ENCODE data around the gene PARVG.

PARVG gene

DNA sequence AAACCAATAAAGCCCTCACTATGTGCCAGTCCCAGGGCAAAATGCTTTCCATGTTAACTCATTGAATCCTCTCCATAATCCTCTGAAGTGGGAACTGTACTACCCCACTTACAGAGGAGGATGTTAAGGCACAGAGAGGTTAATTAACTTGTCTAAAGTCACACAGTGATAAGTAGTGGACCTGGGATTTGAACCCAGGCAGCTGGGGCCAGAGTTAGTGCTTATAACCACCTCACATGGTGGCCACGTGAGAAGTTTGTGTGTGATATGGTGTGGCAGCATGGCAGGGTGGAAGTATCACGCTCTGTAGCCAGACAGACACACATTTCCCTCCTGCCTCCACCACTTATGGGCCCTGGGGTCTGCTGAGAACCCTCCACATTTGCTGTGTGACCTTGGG is 16.5 kb downstream of the PARVG start:
- no peak for DNase-seq

DNA sequence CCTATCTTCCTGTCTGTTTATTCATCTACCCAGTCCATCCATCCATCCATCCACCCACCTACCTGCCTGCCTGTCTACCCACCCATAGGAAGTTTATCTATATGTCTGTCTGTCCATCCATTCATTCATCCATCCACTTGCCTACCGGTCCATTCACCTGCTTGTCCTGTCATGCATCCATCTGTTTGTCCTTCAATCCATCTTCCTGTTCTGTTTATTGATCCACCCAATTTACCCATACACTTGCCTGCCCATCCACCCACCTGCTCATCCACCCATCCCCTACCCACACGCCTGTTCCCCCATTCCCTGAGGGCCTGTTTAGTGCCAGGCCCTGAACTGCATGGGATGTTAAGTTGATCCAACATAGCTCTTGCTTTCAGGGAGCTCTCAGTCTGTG is 18.4 kb downstream of the PARVG start:
- DNase-seq, result no peak

DNA sequence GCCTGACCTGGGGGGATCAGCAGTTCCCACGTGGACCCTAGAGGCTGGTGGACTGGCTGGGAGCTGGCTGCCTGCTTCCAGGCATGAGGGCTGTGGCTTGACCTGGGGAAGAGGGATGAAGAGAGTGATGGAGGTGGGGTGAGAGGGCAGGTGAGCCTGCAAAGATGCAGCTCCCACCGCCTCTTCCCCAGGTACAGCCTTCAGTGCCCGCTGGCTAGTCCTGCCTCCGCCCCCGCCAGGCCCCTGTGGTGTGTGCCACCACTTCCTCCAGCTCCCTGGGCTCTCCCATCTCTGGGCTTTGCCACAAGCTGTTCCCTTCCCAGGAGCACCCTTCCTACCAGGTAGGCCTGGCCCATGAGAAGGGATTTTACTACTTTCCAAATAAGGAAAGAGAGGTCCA is 19.1 kb downstream of the PARVG start:
- DNase-seq, result no peak

DNA sequence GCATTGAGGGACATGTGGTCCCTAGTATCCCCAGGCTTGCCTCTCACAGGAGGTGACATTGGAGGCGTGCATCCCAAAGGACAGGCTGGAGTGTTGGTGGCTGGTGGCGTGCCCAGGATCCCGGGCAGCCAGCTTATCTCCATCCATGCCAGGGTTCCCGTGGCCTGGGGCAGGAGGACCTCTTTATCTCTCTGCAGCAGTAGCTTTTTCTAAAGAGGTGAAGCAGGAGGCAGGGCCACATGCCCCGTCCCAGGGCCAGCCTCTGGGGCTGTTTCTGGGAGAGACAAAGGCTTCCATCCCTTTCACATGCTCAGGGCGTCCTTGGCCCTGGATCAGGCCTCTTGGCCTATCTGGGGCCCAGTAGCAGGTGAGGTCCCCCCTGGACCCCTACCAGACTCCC is 19.7 kb downstream of the PARVG start:
- no peak for DNase-seq

DNA sequence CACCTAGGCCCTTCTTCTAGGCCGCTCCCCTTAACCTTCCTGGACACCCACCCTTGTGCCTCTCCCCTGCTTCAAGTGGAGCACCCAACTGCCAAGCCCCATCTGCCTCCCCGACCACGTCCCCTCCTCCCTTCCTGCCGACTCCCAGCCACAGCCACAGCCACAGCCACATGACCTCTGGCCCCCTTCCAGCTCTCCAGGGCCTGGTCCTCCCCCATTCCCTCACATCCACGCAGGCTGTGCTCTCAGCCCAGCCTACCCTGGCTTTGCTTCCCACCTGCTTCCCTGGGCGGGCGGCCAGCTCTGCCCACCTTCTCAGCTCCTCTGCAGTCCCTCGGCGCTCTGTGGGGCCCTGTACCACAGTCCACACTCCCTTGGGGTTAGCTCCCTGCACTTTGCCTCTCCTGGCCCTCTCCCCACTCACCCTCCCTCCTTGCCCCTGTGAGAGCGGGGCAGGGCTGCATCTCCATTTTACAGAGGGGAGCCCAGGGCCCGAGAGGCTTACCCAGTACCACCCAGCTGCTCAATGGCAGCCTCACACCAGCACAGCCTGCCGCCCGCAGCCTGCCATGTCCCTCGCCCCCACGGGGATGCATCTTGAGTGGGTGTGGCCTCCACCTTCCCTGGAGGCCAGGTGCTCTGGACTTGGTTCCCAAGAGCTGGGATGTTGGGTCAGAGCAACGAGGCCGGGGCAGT is 20.3 kb downstream of the PARVG start:
- DNase-seq, result no peak

DNA sequence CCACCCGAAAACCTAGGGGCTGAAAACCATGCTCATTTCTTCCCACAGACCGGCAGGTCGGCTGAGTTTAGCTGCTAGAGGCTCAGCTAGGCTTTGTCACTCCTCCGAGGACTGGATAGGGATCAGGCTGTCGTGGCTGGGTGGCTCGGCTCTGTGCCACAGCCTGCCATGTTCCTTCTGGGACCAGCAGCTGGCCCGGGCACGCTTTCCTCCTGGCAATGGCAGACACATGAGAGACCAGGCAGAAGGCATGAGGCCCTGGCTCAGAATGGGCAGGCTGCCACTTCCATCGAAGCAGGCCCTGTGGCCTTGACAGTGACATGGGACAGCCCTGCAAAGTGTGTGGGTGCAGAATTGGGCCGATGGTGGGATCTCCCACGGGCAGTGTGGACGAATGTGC is 20.9 kb downstream of the PARVG start:
- DNase-seq, result no peak

DNA sequence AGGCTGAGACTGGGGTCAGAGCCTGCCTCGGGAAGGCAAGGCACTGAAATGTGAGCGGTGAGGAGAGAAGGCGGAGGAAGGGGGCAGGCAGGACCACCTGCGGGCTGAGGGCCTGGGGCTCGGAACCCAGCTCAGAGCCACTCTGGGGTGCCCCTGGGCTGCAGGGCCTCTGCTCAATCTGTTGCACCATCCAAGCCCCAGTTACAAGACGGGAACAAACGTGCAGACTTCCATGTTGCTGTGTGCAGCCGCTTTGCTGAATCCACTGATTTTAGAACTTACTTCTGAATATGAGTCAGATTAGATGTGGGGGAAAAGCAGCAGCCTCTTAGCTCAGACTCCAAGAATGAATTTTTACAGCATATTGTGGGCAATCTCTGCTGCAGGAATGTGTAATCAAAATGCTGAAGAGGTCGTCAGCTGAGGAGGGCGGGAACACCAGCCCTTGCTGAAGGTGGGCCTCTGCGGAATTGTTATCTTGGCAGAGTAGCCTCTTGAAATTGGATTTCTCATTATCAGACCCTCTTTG is 21.6 kb downstream of the PARVG start:
- no peak for DNase-seq

DNA sequence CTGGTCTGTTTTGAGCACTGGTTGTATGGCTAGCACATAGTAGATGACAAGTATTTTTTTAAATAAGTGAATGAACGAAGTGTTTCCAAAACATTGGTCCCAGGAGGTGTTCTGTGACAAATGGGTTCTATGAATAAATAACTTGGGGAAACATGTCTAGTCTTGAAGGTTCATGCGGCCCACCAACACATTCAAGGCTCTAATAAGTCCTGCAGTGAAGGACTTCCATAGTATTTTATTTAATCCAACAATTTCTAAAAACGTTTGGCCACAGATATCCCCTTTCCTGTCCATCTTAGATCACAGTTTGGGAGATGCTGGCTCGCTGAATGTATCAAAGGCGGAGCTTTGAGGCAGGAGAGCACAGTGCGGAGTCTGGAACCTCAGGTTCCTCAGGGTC is 22.5 kb downstream of the PARVG start:
- no peak for DNase-seq

DNA sequence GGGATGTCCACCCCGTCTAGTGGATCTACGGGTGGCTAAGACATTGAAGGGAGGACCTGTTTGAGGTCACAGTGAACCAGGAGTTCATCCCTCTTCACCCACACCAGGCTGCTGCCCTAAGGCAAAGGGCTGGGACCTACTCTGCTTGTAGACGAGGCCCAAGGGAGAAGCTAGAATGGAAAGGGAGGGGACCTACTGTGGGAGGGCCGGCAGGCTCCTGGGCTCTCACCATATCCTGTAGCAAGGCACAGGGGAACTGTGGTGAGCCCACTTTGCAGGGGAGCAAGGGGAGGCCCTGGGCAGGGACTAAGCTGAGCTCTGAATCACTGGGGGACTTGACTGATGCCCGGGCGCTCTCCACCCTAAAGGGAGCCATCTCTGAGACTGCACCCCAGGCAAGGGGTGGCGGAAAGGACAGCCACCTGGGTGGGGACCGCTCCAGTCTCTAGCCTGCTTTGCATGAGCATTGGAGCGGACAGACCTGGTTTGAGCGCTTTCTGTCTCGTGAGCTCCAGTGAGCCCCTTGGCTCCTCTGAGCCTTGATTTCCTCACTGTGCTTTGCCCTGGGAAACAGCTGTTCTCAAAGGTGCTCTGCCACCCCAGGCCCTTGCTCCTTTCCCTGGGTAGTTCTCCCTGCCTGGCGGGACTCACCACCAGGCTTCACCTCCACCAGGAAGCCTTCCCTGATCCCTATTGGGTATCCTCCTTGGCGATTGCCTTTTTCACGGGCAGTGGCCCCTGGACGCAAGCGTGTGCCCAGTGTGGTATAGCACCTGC is 24.2 kb downstream of the PARVG start:
- no peak for DNase-seq

DNA sequence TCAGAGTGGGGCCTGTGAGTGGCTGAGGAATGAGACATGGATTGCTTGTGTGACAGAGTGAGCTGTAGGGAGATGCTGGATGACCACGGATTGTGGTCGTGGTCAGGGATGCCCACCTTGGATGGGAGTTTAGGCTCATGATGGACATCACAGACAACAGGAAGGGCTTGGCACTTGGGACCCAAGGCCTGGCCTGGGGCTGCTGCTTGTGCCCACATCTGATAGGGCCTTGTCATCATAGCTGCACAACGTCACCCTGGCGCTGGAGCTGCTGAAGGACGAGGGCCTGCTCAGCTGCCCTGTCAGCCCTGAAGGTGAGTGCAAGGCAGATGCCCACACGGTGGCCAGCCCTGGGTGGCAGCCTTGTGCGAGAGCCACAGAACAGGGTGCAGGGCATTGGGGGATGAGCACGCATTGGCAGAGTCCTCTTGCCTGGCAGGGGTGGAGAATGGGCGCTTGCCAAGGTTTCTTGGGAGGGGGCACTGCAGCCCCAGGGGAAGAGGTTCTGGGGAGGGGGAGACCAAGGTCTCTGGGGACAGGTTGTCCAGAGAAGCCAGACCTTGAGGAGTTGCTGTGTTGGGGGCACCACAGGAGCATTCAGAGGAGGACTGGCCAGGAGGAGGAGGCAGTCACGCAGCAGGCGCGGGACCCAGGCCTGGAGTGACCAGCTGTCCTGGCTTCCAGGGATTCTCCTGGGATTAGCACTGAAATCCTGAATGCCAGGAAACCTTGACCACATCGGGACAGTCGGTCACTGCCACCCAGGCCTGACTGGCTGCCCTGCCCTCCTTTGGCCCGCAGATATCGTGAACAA is 25.0 kb downstream of the PARVG start:
- DNase-seq, result peak; percentile 44

DNA sequence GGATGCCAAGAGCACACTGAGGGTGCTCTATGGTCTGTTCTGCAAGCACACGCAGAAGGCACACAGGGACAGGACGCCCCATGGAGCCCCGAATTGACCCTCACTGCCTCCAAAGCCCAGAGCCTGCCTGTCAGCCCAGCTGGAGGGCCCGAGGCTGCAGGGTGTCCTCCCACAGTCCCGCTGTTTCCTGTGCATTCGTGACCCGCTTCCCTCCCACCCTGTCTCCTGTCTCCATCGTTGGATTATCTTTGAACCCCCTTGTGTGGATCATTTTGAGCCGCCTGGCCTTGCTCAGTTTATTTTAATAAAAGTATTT is 25.6 kb downstream of the PARVG start:
- peak; percentile 31 for DNase-seq

DNA sequence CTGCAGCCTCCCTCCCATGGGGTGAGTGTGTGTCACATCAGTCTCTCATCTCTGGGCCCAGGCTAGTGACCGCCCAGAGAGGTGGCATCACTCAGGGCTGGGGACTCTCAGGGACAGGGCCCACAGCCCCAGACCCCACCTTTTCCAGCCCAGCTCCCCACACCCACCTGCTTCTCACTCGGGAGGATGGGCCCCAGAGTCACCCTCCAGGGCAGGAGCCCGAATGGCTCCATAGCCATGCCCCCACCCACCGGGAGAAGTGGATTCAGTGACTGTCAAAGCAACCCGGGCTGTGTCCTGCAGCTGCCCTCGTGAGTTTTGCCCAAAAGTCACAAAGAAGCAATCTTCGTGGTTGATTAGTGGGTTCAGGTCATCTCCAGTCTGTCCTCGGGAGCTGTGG is 26.0 kb downstream of the PARVG start:
- DNase-seq, result peak; percentile 28

DNA sequence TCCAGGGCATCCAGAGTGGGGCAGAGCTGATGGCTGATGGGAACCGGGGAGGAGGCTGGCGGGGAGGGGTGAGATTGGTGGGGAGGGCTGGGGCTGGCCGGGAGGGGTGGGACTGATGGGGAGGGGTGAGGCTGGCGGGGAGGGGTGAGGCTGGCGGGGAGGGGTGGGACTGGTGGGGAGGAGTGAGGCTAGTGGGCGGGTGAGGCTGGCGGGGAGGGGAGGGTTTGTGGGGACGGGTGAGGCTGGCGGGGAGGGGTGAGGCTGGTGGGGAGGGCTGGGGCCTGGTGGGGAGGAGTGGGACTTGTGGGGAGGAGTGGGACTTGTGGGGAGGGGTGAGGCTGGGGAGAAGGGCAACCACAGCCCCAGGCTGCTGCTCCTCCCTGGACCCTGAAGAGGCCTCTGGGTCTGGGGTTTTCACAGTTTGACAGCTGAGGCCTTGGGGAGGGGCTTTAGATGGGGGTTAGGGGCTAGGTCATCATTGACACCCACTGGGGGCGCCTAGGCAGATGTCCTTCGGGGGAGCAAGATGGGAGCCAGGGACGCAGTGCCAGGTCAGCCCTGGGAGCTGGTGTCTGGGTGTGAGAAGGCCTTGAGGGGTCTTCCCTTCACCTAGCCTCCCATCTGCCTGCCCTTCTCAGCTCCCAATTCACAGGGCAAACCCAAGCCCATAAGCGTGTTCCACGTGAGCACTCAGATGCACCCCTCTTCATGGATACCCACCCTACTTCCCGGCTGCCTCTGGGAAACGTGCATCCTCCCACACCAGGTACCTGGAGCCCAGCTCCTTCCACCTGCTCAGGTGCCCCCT is 26.7 kb downstream of the PARVG start:
- DNase-seq, result peak; percentile 48

DNA sequence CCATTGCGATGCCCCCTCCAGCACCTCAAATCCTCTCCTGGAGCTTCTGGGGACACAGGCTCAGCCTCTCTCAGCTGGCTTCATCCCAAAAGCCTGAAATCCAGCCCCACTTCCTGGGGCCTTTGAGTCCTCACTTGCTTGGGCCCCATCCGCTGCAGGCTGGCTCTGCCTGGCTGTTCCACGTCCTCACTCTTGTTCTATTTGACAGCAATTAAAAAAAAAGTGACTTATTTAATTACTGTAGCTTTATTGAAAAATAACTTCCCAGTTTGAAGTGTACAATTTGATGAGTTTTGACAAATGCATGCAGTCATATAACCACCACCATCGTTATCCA is 27.2 kb downstream of the PARVG start:
- DNase-seq, result no peak

DNA sequence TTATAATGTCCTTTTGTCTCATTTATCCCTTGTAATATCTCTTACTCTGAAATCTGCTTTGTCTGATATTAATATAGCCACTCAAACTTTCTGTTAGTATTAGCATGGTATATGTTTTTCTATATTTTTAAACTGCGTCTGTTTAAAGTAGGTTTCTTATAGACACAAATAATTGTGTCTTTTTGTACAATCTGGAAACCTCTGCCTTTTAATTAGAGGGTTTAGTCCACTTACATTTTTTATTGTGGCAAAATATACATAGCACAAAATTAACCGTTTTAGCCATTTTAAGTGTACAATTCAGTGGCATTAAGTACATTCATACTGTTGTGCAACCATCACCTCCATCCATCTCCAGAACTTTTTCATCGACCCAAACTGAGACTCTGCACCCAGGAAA is 28.6 kb downstream of the PARVG start:
- DNase-seq, result peak; percentile 1

DNA sequence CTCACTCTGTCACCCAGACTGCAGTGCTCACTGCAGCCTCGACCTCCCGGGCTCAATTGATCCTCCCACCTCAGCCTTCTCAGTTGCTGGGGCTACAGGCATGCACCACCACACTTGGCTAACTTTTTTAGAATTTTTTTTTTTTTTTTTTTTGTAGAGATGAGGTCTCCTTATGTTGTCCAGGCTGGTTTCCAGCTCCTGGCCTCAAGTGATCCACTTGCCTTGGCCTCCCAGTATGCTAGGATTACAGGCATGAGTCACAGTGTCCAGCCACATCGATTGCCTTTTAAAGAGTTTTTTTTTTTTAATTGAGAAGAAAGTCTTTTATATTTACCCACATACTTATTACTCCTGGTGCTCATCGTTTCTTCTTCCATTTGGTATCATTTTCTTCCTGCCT is 30.0 kb downstream of the PARVG start:
- no peak for DNase-seq

DNA sequence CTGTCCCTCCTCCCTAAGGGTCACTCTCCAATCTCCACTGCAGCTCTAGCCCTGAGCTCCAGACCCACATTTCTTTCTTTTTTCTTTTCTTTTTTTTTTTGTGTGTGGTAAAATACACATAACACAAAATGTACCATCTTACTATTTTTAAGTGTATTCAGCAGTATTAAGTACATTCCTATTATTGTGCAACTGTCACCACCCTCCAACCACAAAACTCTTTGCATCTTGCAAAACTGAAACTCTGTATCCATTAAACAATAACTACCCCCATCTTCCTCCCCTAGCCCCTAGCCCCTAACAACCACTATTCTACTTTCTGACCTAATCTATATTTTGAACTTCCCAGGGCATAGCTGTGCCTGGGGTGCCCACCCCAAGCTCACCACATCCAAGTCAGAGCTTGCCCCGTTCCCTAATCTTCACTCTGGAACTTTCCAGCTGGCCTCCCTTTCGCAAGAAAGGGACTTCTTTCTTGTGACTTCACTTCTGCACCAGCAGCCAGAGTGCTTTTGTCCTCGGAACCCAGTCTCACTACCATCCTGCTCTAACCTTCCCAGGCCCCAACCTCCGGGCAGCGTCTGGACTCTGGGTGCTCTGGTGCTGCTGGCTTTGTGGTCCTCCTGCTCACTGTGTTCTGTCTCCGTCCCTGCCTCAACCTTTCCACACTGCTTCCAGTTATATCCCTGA is 30.7 kb downstream of the PARVG start:
- DNase-seq, result no peak

DNA sequence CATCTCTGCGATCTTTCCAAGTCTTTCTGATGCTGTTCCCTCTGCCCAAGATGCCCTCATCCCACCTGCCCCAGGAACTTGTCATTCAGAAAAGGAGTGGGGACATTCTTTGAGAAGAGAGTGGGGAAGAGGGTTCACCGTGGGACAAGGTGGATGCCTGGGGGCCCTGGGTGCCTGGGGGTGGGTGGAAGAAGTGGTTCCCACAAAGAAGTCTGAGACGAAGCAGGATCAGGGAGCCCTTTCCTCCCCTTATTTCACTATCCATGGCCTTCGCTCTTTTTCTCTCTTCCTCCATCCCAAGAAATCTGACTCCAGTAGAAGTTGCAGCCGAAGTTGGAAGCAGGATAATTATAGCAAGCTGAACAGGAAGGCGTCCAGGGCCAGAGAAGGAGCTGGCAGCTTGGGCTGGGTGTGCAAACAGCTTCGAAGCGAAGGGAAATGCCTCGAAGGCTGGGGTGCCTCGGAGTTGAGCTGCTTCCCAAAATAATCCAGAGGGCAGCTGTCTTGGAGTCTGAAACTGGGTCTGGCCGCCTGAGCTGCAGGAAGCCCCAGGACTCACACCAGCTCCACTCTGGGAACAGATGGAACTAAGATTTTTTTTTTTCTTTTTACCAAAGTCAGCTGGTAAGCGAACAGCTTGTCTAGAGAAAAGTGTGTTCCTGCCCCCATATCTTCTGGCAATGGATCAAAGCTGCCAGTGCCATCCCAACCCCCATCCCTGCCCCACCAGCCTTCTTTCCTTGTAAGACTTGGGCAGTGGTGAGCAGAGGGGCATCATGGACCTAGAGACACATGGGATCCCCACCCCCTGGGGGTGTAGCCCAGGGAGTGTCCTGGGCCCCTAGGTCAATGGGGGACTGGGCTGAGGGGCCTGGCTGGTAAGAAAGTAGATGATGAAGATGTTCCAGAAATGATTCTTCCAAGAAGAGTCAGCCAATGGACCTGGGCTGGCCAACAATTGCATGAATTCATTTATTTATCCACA is 31.5 kb downstream of the PARVG start:
- no peak for DNase-seq

DNA sequence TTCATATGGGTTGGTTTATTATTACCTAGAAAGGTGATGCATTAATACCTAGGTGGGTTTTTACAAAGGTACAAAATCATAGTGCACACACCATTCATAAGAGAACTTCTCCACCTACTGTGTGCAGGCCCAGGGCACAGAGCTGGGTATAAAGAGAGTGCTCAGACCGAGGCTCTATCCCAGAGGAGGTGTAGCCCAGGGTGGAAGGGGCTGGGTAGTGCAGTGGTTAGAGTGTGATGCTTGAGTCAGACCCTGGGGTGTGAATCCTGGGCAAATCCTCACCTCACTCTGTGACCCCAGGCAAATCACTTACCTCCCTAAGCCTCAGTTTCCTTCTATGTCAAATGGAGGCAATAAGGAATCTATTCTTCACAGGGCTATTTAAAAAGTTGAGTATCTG is 32.2 kb downstream of the PARVG start:
- DNase-seq, result no peak

DNA sequence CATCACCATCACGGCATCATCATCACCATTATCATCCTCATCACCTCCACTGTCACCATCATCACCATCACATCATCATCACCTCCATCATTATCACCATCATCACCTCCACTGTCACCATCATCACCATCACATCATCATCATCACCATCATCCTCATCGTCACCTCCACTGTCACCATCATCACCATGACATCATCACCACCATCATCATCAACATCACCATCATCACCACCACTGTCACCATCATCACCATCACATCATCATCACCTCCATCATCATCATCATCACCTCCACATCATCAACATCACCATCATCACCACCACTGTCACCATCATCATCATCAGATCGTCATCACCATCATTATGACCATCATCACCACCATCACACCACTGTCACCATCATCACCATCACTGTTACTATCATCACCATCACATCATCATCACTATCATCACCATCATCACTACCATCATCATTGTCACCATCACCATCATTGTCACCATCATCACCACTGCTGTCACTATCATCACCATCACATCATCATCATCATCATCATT is 32.8 kb downstream of the PARVG start:
- DNase-seq, result no peak

DNA sequence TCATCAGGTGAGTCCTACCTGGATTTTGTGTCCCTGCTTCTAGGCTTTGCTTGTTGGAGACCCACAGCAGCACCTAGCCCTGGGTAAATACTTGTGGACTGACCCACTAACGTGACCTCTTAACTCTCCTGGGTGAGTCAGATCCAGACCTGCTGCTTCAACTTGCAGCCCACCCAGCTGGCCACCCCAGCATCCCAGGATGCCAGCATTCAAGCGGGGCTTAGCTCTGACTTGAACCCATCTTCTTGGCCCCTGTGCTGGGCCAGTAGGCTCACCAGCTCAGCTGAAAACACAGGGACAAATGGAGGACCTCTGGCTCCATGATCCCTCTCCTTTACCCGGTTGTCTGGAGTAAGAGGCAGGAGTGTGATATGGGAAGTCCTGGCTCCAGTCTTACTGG is 33.5 kb downstream of the PARVG start:
- no peak for DNase-seq

All from islet precursor cell (in vitro differentiated cells).